ENCODE results near the gene LRRC52.

DNA sequence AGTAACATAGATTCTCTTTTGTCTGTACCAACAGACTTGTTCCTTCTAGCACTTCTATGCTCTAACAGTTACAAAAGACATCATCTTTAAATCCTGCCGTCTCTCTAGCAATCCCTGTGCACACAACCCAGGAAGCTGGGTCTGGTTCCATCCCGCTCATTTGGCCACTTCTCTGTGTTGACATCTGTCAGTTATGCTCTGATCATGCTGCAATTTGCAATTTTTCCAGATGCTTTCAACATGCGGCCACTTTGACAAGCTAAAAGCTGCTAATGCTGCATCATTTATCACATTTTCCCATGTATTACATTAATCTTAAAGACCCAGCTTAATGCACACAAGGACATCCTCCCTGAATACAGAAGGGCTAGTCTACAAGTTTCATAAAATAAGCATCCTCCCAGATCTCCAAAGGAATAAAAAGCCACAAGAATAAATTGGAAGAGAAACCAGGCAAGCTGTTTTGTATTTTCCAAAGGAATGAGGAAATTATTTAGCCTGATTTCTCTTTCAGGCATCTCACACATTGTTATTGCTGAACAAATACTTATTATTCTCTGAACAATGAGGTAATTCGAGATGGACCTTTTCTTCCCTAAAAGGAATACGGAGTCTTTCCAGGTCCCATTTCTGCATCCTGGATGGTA lies 19.0 kb upstream of the LRRC52 start:
- TF ChIP-seq, protein P1, sequence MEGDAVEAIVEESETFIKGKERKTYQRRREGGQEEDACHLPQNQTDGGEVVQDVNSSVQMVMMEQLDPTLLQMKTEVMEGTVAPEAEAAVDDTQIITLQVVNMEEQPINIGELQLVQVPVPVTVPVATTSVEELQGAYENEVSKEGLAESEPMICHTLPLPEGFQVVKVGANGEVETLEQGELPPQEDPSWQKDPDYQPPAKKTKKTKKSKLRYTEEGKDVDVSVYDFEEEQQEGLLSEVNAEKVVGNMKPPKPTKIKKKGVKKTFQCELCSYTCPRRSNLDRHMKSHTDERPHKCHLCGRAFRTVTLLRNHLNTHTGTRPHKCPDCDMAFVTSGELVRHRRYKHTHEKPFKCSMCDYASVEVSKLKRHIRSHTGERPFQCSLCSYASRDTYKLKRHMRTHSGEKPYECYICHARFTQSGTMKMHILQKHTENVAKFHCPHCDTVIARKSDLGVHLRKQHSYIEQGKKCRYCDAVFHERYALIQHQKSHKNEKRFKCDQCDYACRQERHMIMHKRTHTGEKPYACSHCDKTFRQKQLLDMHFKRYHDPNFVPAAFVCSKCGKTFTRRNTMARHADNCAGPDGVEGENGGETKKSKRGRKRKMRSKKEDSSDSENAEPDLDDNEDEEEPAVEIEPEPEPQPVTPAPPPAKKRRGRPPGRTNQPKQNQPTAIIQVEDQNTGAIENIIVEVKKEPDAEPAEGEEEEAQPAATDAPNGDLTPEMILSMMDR (IDR thresholded peaks at IDR 0.05): no peak
- TF ChIP-seq POLR2A (IDR thresholded peaks at IDR 0.05): no peak
